Neural crest cell (in vitro differentiated cells): Measurements from ENCODE around the gene ZMYND12. TPM values are rescaled to one million over a fixed set of nuclear protein-coding genes. Genes with fewer than 3 reads are reported as not detected.

Experiments
- DNase-seq: peaks from one replicate; pipeline ENCODE4 v3.0.0; 2021; ENCODE audit warnings: low read depth, mixed read lengths, low spot score
- H3K27ac Mint-ChIP-seq: one replicate; pipeline ENCODE4 v1.8.0; 2021; ENCODE audit warnings: mild to moderate bottlenecking, mixed read lengths; ENCODE audit not compliant: unreplicated experiment
- H3K27me3 Mint-ChIP-seq: 2 replicates; pipeline ENCODE4 v1.8.0; 2021; ENCODE audit warnings: low read depth, mild to moderate bottlenecking, mixed read lengths
- H3K36me3 Mint-ChIP-seq: 2 replicates; pipeline ENCODE4 v1.8.0; 2021; ENCODE audit warnings: low read depth, mild to moderate bottlenecking, mixed read lengths
- H3K4me1 Mint-ChIP-seq: 2 replicates; pipeline ENCODE4 v1.8.0; 2021; ENCODE audit warnings: mixed read lengths
- H3K4me3 Mint-ChIP-seq: one replicate; pipeline ENCODE4 v1.8.0; 2021; ENCODE audit warnings: mild to moderate bottlenecking, mixed read lengths
- H3K9me3 Mint-ChIP-seq: 2 replicates; pipeline ENCODE4 v1.8.0; 2021; ENCODE audit warnings: mixed read lengths
- CTCF ChIP-seq: fragments of 200-600 bp; sonication (generic); conservative IDR thresholded peaks from 2 replicates; pipeline ENCODE4 v1.5.0; 2021; ENCODE audit warnings: antibody characterized with exemption, mild to moderate bottlenecking
- total RNA-seq: library from RNA; stranded (reverse); gene quantifications from 2 replicates; pipeline ENCODE4 v1.2.1, GENCODE V29; 2021

Gene ZMYND12
- total RNA-seq, 1 donor from 2014 or later, result 0.61 TPM

- Mint-ChIP-seq H3K4me1 (no peaks in the 10 kb centered on the region), H3K27ac (no peak overlapping the region), H3K9me3 (no peaks in the 10 kb centered on the region), H3K36me3 (no peaks in the 10 kb centered on the region), H3K4me3 (no peak overlapping the region), H3K27me3 (peaks cover 3% of the 10 kb centered on the region)
- TF ChIP-seq CTCF, result no peak
- DNase-seq, result no peak
These were observed 15.9 kb downstream of the ZMYND12 start for GRCh38 chr1:42439940-42440339.

GRCh38 chr1:42434340-42434739 is 21.5 kb downstream of the ZMYND12 start:
- H3K27me3 Mint-ChIP-seq, result peaks cover 3% of the 10 kb centered on the region
- no peak for TF ChIP-seq CTCF
- DNase-seq, result no peak
- no peak overlapping the region for H3K4me3 Mint-ChIP-seq
- H3K9me3 Mint-ChIP-seq, result no peaks in the 10 kb centered on the region
- H3K4me1 Mint-ChIP-seq, result no peaks in the 10 kb centered on the region
- no peaks in the 10 kb centered on the region for H3K36me3 Mint-ChIP-seq
- no peak overlapping the region for H3K27ac Mint-ChIP-seq

GRCh38 chr1:42433369-42433768 is 22.5 kb downstream of the ZMYND12 start:
- DNase-seq, result no peak
- Mint-ChIP-seq H3K4me3 (no peak overlapping the region), H3K9me3 (no peaks in the 10 kb centered on the region), H3K27ac (no peak overlapping the region), H3K36me3 (no peaks in the 10 kb centered on the region), H3K4me1 (no peaks in the 10 kb centered on the region), H3K27me3 (peaks cover 3% of the 10 kb centered on the region)
- TF ChIP-seq CTCF, result no peak

- H3K4me3 Mint-ChIP-seq, result no peak overlapping the region
- H3K4me1 Mint-ChIP-seq, result no peaks in the 10 kb centered on the region
- peaks cover 3% of the 10 kb centered on the region for H3K27me3 Mint-ChIP-seq
- no peak overlapping the region for H3K27ac Mint-ChIP-seq
- no peaks in the 10 kb centered on the region for H3K36me3 Mint-ChIP-seq
- DNase-seq, result no peak
- no peaks in the 10 kb centered on the region for H3K9me3 Mint-ChIP-seq
- no peak for TF ChIP-seq CTCF
These were observed 23.1 kb downstream of the ZMYND12 start for GRCh38 chr1:42432714-42433113.

GRCh38 chr1:42431514-42431913 is 24.3 kb downstream of the ZMYND12 start:
- Mint-ChIP-seq H3K4me1 (no peaks in the 10 kb centered on the region), H3K27ac (no peak overlapping the region), H3K4me3 (no peak overlapping the region), H3K9me3 (no peaks in the 10 kb centered on the region), H3K36me3 (no peaks in the 10 kb centered on the region), H3K27me3 (no peaks in the 10 kb centered on the region)
- no peak for TF ChIP-seq CTCF
- DNase-seq, result no peak
